ENCODE data around the gene ARL5B.

ARL5B gene

DNA sequence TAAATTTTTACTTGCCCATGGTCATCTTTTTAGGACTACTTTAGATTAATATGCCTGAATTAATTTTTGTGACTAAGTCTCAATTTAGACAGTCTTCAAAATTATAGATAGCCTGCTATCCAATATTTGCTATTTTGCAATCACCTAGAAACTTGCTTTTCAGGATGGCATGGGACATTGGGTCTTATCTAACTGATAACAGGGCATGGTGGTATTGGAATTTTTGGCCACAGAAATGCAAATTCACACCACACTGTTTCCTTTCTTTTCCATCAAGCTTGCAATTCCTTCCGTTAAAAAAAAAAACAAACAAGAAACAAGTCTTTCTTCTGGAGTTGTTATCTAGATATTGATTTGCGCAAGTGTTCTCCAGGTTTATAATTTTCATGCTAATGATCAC lies 8.8 kb downstream of the ARL5B start:
- H3K27me3 ChIP-seq: no peaks in the 10 kb centered on the region
- H3K36me3 ChIP-seq: peaks cover 71 to 100% (median 89%) of the 10 kb centered on the region in 11 experiments
- H3K9ac ChIP-seq: no peak overlapping the region
- H4K20me1 ChIP-seq: peaks cover 25 to 94% (median 72%) of the 10 kb centered on the region in 11 experiments; a peak in 21 of 22 replicates
- no peak overlapping the region for H3K27ac ChIP-seq
- H3K4me3 ChIP-seq: no peak overlapping the region
- no peak for TF ChIP-seq Cebpa-rat (IDR thresholded peaks at IDR 0.05)
- no peak overlapping the region for H3K4me2 ChIP-seq
- H3K9me3 ChIP-seq (replicated peaks in 1 of 11): no peaks in the 10 kb centered on the region
- H3K4me1 ChIP-seq: peaks cover 0 to 9% (median 0%) of the 10 kb centered on the region in 10 experiments; a peak in 4 of 20 replicates

DNA sequence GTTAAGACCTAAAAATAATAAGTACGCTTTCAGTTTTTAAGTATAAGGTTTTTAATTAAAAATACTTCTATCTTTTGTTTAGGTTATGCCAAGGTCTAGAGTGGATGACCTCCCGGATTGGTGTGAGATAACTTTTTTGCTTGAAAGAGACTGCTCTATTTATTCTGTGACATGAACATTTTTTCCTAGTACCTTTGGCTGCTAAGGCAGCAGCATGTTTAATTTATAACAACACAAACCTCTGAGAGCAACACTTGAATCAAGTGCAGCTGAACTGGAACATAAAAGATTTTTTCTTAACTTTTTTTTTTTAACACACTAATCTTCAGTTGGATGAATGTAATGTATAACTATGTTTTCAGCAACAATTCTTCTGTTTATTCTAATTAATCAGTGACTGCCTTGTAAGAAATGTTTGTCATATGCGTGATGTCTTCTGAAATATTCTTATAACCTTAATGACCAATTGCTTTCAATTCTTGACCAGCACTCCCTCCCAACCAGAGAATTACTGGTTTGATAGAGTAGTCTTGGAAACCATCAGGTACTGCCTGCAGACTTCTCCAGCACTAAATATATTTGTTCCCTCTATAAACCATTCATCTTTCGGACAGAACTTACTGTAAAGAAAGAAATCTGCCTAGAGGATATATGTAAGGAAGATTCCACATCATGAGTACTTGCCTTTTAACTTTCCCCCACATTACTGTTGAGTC lies 16.0 kb downstream of the ARL5B start:
- Histone ChIP-seq H3K4me3 (no peak overlapping the region), H3K9ac (no peak overlapping the region), H3K4me1 (no peaks in the 10 kb centered on the region), H3K4me2 (no peak overlapping the region), H4K20me1 (peaks cover 0 to 37% (median 12%) of the 10 kb centered on the region in 11 experiments; a peak in 14 of 22 replicates), H3K27ac (no peak overlapping the region), H3K36me3 (peaks cover 61 to 96% (median 79%) of the 10 kb centered on the region in 11 experiments), H3K9me3 (replicated peaks in 1 of 11) (no peaks in the 10 kb centered on the region), H3K27me3 (no peaks in the 10 kb centered on the region)
- TF ChIP-seq Cebpa-rat (IDR thresholded peaks at IDR 0.05): no peak

DNA sequence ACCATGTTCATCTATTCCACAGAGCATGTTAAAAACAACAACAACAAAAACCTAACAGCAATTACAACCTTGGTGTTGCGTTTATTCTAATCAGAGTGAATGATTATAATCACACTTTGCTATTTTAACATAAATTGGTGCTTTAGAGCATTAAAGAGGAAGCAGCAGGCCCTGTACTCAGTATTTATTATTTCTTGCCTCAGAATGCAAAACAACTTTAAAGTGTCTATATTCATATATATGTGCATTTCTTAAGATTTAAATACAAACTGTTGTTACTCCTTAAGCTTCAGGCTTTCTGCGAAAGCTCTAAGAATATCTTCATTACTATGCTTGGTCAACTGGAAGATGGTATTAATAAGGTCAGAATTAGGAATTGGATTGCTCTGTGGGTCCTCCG lies 21.5 kb downstream of the ARL5B start:
- Histone ChIP-seq H3K4me2 (no peak overlapping the region), H3K9me3 (replicated peaks in 1 of 11) (no peaks in the 10 kb centered on the region), H3K27me3 (no peaks in the 10 kb centered on the region), H3K4me1 (no peaks in the 10 kb centered on the region), H3K27ac (no peak overlapping the region), H3K9ac (no peak overlapping the region), H3K4me3 (no peak overlapping the region), H4K20me1 (no peaks in the 10 kb centered on the region; a peak in 2 of 22 replicates), H3K36me3 (peaks cover 18 to 71% (median 47%) of the 10 kb centered on the region in 11 experiments; a peak in 21 of 22 replicates)
- no peak for TF ChIP-seq Cebpa-rat (IDR thresholded peaks at IDR 0.05)

DNA sequence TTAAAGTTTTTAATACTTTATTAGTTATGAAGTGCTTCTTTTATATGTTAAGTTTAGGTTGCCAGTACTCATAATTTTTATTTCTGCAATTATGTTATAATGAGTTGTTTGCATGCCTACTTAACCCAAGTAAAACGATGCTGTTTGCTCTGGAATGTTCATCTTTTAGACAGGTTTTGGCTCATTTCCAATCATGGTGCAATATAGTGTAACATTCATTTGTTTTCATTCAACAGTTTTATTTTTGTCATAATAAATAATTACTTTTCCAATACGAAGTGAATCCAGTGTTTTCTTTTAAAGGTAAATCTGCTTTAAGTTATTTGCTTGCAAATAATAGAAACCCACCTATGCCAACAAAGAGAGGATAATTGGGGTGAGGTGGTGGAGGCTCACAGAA lies 22.1 kb downstream of the ARL5B start:
- no peak overlapping the region for H3K4me3 ChIP-seq
- no peaks in the 10 kb centered on the region for H3K27me3 ChIP-seq
- H3K36me3 ChIP-seq: peaks cover 13 to 65% (median 41%) of the 10 kb centered on the region in 11 experiments; a peak in 20 of 22 replicates
- H3K4me2 ChIP-seq: no peak overlapping the region
- no peaks in the 10 kb centered on the region for H3K4me1 ChIP-seq
- no peaks in the 10 kb centered on the region for H3K9me3 ChIP-seq (replicated peaks in 1 of 11)
- H4K20me1 ChIP-seq: no peaks in the 10 kb centered on the region; a peak in 1 of 22 replicates
- no peak for TF ChIP-seq Cebpa-rat (IDR thresholded peaks at IDR 0.05)
- no peak overlapping the region for H3K27ac ChIP-seq
- no peak overlapping the region for H3K9ac ChIP-seq

DNA sequence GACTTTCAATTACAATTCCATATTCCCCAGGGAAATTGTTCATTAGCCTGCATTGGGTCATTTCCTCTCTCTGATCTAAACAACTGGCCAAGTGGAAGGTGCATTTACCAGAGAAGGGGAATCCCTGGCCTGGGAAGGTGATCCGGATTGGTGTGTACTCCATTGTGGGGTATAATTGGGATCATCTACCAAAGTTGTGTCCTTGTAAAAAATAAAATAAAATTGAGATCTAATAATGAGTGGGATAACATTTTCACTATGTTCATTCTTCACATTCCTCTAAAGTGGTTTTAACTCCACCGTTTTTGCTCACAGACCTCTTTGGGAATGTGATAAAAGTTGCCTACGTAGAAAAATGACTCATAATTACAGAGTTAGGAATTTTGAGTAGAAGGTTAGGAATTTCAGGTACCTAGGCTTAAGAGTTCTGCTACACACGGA lies 22.8 kb downstream of the ARL5B start:
- no peak overlapping the region for H3K27ac ChIP-seq
- H3K4me3 ChIP-seq: no peak overlapping the region
- no peaks in the 10 kb centered on the region; a peak in 1 of 22 replicates for H4K20me1 ChIP-seq
- no peak overlapping the region for H3K9ac ChIP-seq
- no peaks in the 10 kb centered on the region for H3K4me1 ChIP-seq
- no peak for TF ChIP-seq Cebpa-rat (IDR thresholded peaks at IDR 0.05)
- H3K9me3 ChIP-seq (replicated peaks in 1 of 11): no peaks in the 10 kb centered on the region
- no peak overlapping the region for H3K4me2 ChIP-seq
- peaks cover 9 to 59% (median 37%) of the 10 kb centered on the region in 11 experiments; a peak in 20 of 22 replicates for H3K36me3 ChIP-seq
- H3K27me3 ChIP-seq: no peaks in the 10 kb centered on the region

DNA sequence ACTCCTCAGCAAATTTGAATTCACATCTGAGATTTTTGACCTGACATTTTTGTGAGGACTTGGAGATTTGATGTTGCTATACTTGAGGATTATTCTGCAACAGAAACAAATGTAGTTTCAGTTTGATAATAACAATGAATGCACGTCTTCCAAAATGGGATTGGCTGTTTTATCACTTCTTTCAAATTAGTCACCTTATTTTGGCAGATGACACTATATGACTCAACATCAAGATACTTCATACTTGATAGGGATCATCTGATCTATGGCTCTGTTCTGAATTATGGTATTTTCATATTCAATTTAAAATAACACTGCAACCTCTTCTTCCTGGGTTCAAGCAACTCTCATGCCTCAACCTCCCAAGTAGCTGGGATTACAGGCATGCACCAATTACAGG lies 24.2 kb downstream of the ARL5B start:
- H3K27me3 ChIP-seq: no peaks in the 10 kb centered on the region
- H4K20me1 ChIP-seq: no peaks in the 10 kb centered on the region; a peak in 1 of 22 replicates
- H3K9ac ChIP-seq: no peak overlapping the region
- H3K27ac ChIP-seq: no peak overlapping the region
- no peaks in the 10 kb centered on the region for H3K9me3 ChIP-seq (replicated peaks in 1 of 11)
- peaks cover 0 to 1% (median 0%) of the 10 kb centered on the region in 10 experiments; a peak in 1 of 20 replicates for H3K4me1 ChIP-seq
- TF ChIP-seq Cebpa-rat (IDR thresholded peaks at IDR 0.05): no peak
- no peak overlapping the region for H3K4me3 ChIP-seq
- H3K36me3 ChIP-seq: peaks cover 6 to 49% (median 28%) of the 10 kb centered on the region in 11 experiments; a peak in 19 of 22 replicates
- H3K4me2 ChIP-seq: no peak overlapping the region

DNA sequence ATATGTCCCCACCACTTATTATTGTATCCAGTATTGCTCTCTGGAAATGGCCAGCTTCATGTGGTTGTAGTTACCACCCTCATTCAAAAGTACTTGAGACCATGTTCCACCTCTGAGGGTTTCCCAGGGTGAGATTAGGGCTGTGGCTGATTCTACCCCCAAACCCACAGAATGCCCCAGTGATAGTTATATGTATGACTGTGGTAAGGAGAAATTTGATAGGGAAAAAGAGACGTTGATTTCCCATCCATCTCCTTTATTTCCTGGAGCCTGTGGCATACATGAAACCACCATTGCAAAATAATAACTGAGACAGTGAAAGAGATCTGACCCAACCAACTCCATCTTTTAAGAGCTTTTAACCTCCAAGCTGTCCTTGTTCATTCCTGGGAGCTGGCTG lies 25.2 kb downstream of the ARL5B start:
- Histone ChIP-seq H3K27ac (no peak overlapping the region), H3K27me3 (no peaks in the 10 kb centered on the region), H3K4me3 (no peak overlapping the region), H3K9me3 (replicated peaks in 1 of 11) (no peaks in the 10 kb centered on the region), H3K4me1 (peaks cover 0 to 8% (median 0%) of the 10 kb centered on the region in 10 experiments; a peak in 3 of 20 replicates), H4K20me1 (no peaks in the 10 kb centered on the region; a peak in 1 of 22 replicates), H3K36me3 (peaks cover 3 to 39% (median 26%) of the 10 kb centered on the region in 11 experiments; a peak in 18 of 22 replicates), H3K4me2 (no peak overlapping the region), H3K9ac (no peak overlapping the region)
- TF ChIP-seq Cebpa-rat (IDR thresholded peaks at IDR 0.05): no peak

DNA sequence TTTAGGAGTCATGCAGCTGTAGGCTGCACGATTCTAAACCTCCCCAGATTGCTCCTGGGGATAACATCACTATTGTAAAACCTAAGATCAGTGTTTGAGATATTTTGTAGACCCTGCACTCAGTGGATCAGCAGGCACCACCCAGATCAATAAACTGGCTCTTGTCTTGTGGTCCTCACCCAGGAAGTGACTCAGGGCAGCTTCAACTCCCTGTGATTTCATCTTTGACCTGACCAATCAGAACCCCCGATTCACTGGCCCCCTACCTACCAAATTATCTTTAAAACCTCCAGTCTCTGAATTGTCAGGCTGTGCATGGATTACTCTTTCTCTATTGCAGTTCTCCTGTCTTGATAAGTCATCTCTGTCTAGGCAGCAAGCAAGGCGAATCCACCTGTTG lies 25.7 kb downstream of the ARL5B start:
- no peak overlapping the region for H3K27ac ChIP-seq
- H3K4me1 ChIP-seq: peaks cover 0 to 8% (median 0%) of the 10 kb centered on the region in 10 experiments; a peak in 3 of 20 replicates
- peaks cover 3 to 33% (median 26%) of the 10 kb centered on the region in 11 experiments; a peak in 18 of 22 replicates for H3K36me3 ChIP-seq
- H3K9me3 ChIP-seq (replicated peaks in 1 of 11): no peaks in the 10 kb centered on the region
- no peak overlapping the region for H3K9ac ChIP-seq
- H3K27me3 ChIP-seq: no peaks in the 10 kb centered on the region
- no peak overlapping the region for H3K4me3 ChIP-seq
- TF ChIP-seq Cebpa-rat (IDR thresholded peaks at IDR 0.05): no peak
- no peak overlapping the region for H3K4me2 ChIP-seq
- no peaks in the 10 kb centered on the region; a peak in 1 of 22 replicates for H4K20me1 ChIP-seq

DNA sequence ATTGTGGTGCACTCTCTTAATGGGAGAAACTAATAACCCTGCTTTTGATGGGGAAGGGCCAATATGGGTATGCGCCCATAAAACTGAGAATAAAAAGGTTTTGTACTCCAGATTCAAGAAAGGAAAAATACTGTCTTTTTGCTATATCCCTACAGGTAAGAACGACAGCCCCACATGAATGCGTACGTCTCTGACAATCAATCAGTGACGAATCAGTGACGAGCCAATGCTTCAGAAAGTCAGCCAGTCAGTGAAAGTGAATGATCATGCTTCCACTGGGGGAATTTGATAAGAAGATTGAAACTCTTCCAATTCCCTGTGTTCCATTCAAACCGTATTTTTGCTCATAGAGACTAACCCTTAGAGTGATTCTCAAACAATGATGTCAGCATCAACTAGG lies 26.3 kb downstream of the ARL5B start:
- H3K9ac ChIP-seq: no peak overlapping the region
- no peaks in the 10 kb centered on the region; a peak in 1 of 22 replicates for H4K20me1 ChIP-seq
- TF ChIP-seq Cebpa-rat (IDR thresholded peaks at IDR 0.05): no peak
- peaks cover 0 to 8% (median 0%) of the 10 kb centered on the region in 10 experiments; a peak in 3 of 20 replicates for H3K4me1 ChIP-seq
- H3K27me3 ChIP-seq: no peaks in the 10 kb centered on the region
- no peaks in the 10 kb centered on the region for H3K9me3 ChIP-seq (replicated peaks in 1 of 11)
- H3K27ac ChIP-seq: no peak overlapping the region
- no peak overlapping the region for H3K4me3 ChIP-seq
- peaks cover 3 to 27% (median 22%) of the 10 kb centered on the region in 11 experiments; a peak in 18 of 22 replicates for H3K36me3 ChIP-seq
- H3K4me2 ChIP-seq: no peak overlapping the region

All from BLaER1 treated with 17β-estradiol and CSF1 and Interleukin-3, amounts not matched to agents 10 nM and 100 nM (cell line).